ENCODE results near the gene PHC3.

PHC3 gene

GRCh38 chr3:170145278-170145677 is 36.3 kb downstream of the PHC3 start:
- H3K79me2 ChIP-seq (ENCODE audit: insufficient read depth, low read length): peaks cover 52% of the 10 kb centered on the region
- H4K20me1 ChIP-seq (ENCODE audit: low read depth, low read length): no peaks in the 10 kb centered on the region

GRCh38 chr3:170144437-170144843 is 37.1 kb downstream of the PHC3 start:
- no peaks in the 10 kb centered on the region for H3K27me3 ChIP-seq (ENCODE audit: low read length)
- H3K9ac ChIP-seq (ENCODE audit: low read length): no peak overlapping the region
- H3K79me2 ChIP-seq (ENCODE audit: insufficient read depth, low read length): peaks cover 45% of the 10 kb centered on the region
- H3K9me3 ChIP-seq (ENCODE audit: insufficient read depth, low read length): no peaks in the 10 kb centered on the region
- H2AFZ ChIP-seq (ENCODE audit: low read depth, low read length, severe bottlenecking): no peak overlapping the region
- peaks cover 21% of the 10 kb centered on the region; the same call in 1 of the 2 replicates for H3K36me3 ChIP-seq (ENCODE audit: low read length)
- H3K4me3 ChIP-seq (ENCODE audit: insufficient read depth, low read length, poor library complexity, severe bottlenecking): no peak overlapping the region
- TF ChIP-seq EZH2phosphoT487 (conservative IDR thresholded peaks at IDR 0.05; ENCODE audit: low read length): no peak
- no peak for TF ChIP-seq CTCF (IDR thresholded peaks at IDR 0.05; ENCODE audit: insufficient read depth, low read length, poor library complexity, severe bottlenecking)
- H3K9me2 ChIP-seq (replicated peaks; ENCODE audit: insufficient read depth, low read length): no peaks in the 10 kb centered on the region
- 0 out of 2 replicates have a peak, but pooled peaks cover 4% of the 10 kb centered on the region for H3F3A ChIP-seq (ENCODE audit: insufficient read depth)
- no peaks in the 10 kb centered on the region for H4K20me1 ChIP-seq (ENCODE audit: low read depth, low read length)
- no peak overlapping the region for H3K27ac ChIP-seq (ENCODE audit: low read depth, low read length)
- no peak overlapping the region for H3K4me2 ChIP-seq (ENCODE audit: low read depth, low read length, poor library complexity, severe bottlenecking)

More at GRCh38 chr3:170145278-170145677, 36.3 kb downstream of the PHC3 start:
- Histone ChIP-seq H3K27me3 (ENCODE audit: low read length) (no peaks in the 10 kb centered on the region), H3K9ac (ENCODE audit: low read length) (no peak overlapping the region), H3K9me3 (ENCODE audit: insufficient read depth, low read length) (no peaks in the 10 kb centered on the region), H3K4me2 (ENCODE audit: low read depth, low read length, poor library complexity, severe bottlenecking) (no peak overlapping the region), H3K4me3 (ENCODE audit: insufficient read depth, low read length, poor library complexity, severe bottlenecking) (no peak overlapping the region), H3K9me2 (replicated peaks; ENCODE audit: insufficient read depth, low read length) (no peaks in the 10 kb centered on the region), H2AFZ (ENCODE audit: low read depth, low read length, severe bottlenecking) (no peak overlapping the region), H3F3A (ENCODE audit: insufficient read depth) (no peaks in the 10 kb centered on the region), H3K36me3 (ENCODE audit: low read length) (peaks cover 26% of the 10 kb centered on the region), H3K27ac (ENCODE audit: low read depth, low read length) (no peak overlapping the region)
- TF ChIP-seq EZH2phosphoT487 (conservative IDR thresholded peaks at IDR 0.05; ENCODE audit: low read length) (no peak), CTCF (IDR thresholded peaks at IDR 0.05; ENCODE audit: insufficient read depth, low read length, poor library complexity, severe bottlenecking) (no peak)

GRCh38 chr3:170142373-170142772 is 39.2 kb downstream of the PHC3 start:
- no peak overlapping the region for H3K27ac ChIP-seq (ENCODE audit: low read depth, low read length)
- H3K4me2 ChIP-seq (ENCODE audit: low read depth, low read length, poor library complexity, severe bottlenecking): no peak overlapping the region
- H2AFZ ChIP-seq (ENCODE audit: low read depth, low read length, severe bottlenecking): no peak overlapping the region
- TF ChIP-seq EZH2phosphoT487 (conservative IDR thresholded peaks at IDR 0.05; ENCODE audit: low read length) (no peak), CTCF (IDR thresholded peaks at IDR 0.05; ENCODE audit: insufficient read depth, low read length, poor library complexity, severe bottlenecking) (no peak)
- H4K20me1 ChIP-seq (ENCODE audit: low read depth, low read length): no peaks in the 10 kb centered on the region
- H3K36me3 ChIP-seq (ENCODE audit: low read length): peaks cover 13% of the 10 kb centered on the region; the same call in 1 of the 2 replicates
- H3K9me3 ChIP-seq (ENCODE audit: insufficient read depth, low read length): no peaks in the 10 kb centered on the region
- peaks cover 36% of the 10 kb centered on the region for H3K79me2 ChIP-seq (ENCODE audit: insufficient read depth, low read length)
- H3K9me2 ChIP-seq (replicated peaks; ENCODE audit: insufficient read depth, low read length): no peaks in the 10 kb centered on the region
- H3K9ac ChIP-seq (ENCODE audit: low read length): no peak overlapping the region
- H3K4me3 ChIP-seq (ENCODE audit: insufficient read depth, low read length, poor library complexity, severe bottlenecking): no peak overlapping the region
- H3F3A ChIP-seq (ENCODE audit: insufficient read depth): peaks cover 8% of the 10 kb centered on the region; the same call in 1 of the 2 replicates
- H3K27me3 ChIP-seq (ENCODE audit: low read length): no peaks in the 10 kb centered on the region
